SK-N-SH treated with all-trans-retinoic acid at 6 μM for 48 hours (cell line): ENCODE data around the gene FBXW4.

Source experiments
- ATAC-seq: fragments of 200-7000 bp; cut with Tn5 transposase; 3 replicates; pipeline ENCODE4 v1.9.1; 2020; ENCODE audit warnings: mild to moderate bottlenecking, moderate library complexity
- ARNTL ChIP-seq: fragments of 450-650 bp; formaldehyde crosslinking; IDR thresholded peaks from 2 replicates; pipeline ENCODE4 v1.5.0; 2020; ENCODE audit warnings: low read depth, mild to moderate bottlenecking, moderate library complexity, borderline replicate concordance
- CSDC2 ChIP-seq: fragments of 250-450 bp; sonication (Bioruptor Pico); IDR thresholded peaks from 2 replicates; pipeline ENCODE4 v1.5.0; 2020; ENCODE audit warnings: mild to moderate bottlenecking, moderate library complexity
- ESRRG ChIP-seq: fragments of 250-450 bp; sonication (Bioruptor Pico); IDR thresholded peaks from 2 replicates; pipeline ENCODE4 v1.6.1; 2021; ENCODE audit warnings: mild to moderate bottlenecking
- SNAI2 ChIP-seq: fragments of 250-450 bp; sonication (Bioruptor Pico); IDR thresholded peaks from 2 replicates; pipeline ENCODE4 v1.5.0; 2020; ENCODE audit warnings: mild to moderate bottlenecking, moderate library complexity
- TCF4 ChIP-seq: fragments of 250-450 bp; sonication (Bioruptor Pico); IDR thresholded peaks from 2 replicates; pipeline ENCODE4 v1.8.0; 2021; ENCODE audit warnings: mild to moderate bottlenecking, moderate library complexity, borderline replicate concordance
- TOX ChIP-seq: fragments of 250-450 bp; sonication (Bioruptor Pico); IDR thresholded peaks from 2 replicates; pipeline ENCODE4 v1.8.0; 2021; ENCODE audit warnings: mild to moderate bottlenecking, moderate library complexity, borderline replicate concordance
- ZFP30 ChIP-seq: fragments of 450-650 bp; formaldehyde crosslinking; IDR thresholded peaks from 2 replicates; pipeline ENCODE4 v1.5.0; 2022; ENCODE audit warnings: mild to moderate bottlenecking, moderate library complexity
- ZNF565 ChIP-seq: fragments of 450-650 bp; formaldehyde crosslinking; conservative IDR thresholded peaks from 2 replicates; pipeline ENCODE4 v1.5.0; 2020; ENCODE audit warnings: low read depth, mild to moderate bottlenecking, moderate library complexity
- ZNF70 ChIP-seq: fragments of 450-650 bp; formaldehyde crosslinking; IDR thresholded peaks from 2 replicates; pipeline ENCODE4 v1.5.0; 2020; ENCODE audit warnings: mild to moderate bottlenecking, moderate library complexity
- ZNF8 ChIP-seq: fragments of 450-650 bp; formaldehyde crosslinking; IDR thresholded peaks from 2 replicates; pipeline ENCODE4 v1.5.0; 2020; ENCODE audit warnings: mild to moderate bottlenecking, moderate library complexity
- TF ChIP-seq, protein P1 (sequence below): fragments of 250-450 bp; sonication (Bioruptor Pico); IDR thresholded peaks from 2 replicates; pipeline ENCODE4 v1.8.0; 2020; ENCODE audit warnings: mild to moderate bottlenecking, moderate library complexity, borderline replicate concordance
- TF ChIP-seq, protein P2 (sequence below): fragments of 250-450 bp; sonication (Bioruptor Pico); IDR thresholded peaks from 2 replicates; pipeline ENCODE4 v1.5.0; 2020; ENCODE audit warnings: mild to moderate bottlenecking, moderate library complexity
- TF ChIP-seq, protein P3 (sequence below): fragments of 250-450 bp; sonication (Bioruptor Pico); IDR thresholded peaks from 2 replicates; pipeline ENCODE4 v1.5.1; 2021; ENCODE audit warnings: mild to moderate bottlenecking, moderate library complexity
- TF ChIP-seq, protein P4 (sequence below): fragments of 250-450 bp; sonication (Bioruptor Pico); IDR thresholded peaks from 2 replicates; pipeline ENCODE4 v1.8.0; 2021; ENCODE audit warnings: low read depth, mild to moderate bottlenecking, moderate library complexity, borderline replicate concordance

FBXW4 gene

DNA sequence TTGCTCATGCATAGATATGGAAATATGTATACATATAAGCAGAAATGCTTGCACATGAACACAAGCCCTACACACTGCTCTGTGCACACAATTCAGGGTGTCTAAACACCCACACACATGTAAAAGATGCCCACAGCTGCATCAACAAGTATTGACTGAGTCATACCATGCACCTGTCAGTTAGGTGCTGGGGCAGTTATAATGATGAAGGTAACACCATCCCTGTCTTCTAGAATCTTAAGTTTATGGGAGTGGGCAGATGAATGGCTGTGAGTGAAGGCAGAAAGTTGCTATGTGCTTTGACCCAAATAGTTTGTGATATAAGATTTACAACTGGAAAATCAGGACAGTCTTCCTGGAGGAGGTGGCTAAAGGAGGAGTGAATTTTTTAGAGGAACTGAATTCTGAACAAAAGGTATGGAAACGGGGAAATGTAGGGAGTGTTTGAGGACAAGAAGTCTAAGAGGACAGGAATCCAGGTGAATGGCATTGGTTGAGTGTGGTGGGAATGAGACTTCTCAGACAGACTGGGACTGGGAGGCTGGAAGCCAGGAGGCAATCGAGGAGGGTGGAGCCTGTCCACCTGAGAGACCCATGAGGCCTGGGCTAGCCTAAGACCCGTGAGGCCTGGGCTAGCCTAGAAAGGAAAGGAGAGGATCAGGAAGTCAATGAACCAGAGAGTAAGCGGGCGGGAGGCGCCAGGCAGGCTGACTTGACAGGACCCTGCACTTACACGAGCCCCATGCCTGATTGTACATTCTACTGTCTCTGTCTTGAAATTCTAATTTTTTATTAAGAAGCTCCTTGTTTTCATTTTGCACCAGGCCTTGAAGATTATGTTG is 127.6 kb downstream of the FBXW4 start (continued):
- TF ChIP-seq, protein P1, sequence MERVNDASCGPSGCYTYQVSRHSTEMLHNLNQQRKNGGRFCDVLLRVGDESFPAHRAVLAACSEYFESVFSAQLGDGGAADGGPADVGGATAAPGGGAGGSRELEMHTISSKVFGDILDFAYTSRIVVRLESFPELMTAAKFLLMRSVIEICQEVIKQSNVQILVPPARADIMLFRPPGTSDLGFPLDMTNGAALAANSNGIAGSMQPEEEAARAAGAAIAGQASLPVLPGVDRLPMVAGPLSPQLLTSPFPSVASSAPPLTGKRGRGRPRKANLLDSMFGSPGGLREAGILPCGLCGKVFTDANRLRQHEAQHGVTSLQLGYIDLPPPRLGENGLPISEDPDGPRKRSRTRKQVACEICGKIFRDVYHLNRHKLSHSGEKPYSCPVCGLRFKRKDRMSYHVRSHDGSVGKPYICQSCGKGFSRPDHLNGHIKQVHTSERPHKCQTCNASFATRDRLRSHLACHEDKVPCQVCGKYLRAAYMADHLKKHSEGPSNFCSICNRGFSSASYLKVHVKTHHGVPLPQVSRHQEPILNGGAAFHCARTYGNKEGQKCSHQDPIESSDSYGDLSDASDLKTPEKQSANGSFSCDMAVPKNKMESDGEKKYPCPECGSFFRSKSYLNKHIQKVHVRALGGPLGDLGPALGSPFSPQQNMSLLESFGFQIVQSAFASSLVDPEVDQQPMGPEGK, result no peak
- no peak for TF ChIP-seq ZFP30 (CRISPR knock-in tag)
- TF ChIP-seq, all 23 proteins: peak for 0

DNA sequence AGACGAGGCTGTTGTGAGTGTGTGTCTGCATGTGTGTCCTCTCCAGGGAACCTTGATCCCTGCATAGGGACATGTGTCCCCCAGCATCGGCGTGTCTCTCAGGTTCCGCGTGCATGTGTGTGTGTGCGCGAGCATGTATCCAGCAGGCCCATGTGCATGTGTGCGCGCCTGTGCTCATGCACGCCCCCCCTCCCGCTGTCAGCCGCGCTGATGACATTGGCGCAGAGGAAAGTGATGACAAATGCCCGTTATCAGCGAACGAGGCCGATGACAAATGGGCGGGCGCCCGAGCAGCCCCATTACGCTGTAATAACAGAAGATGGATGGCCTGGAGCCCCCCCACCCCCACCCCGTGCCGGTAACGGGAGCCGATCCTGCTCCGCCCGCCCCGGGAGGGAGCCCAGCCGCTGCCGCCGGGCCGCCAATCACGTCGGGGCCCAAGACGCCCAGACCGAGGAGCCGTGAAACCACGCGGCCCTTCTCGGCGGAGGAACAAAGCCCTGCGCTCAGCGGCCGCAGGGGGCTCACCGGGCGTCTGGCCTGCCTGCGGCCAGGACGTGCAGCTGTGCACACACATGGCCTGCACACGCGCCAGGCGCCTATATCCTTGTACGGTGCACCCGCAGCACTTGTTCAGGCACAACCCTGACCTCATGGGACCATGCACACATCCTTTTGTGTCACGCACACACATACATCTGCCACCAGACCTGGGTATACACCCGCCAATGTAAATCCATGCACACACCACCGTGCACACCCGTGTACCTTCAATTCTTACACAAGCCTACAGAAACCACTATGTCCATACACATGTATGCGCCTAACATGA is 128.4 kb downstream of the FBXW4 start:
- TF ChIP-seq ARNTL (CRISPR knock-in tag), result no peak
- TF ChIP-seq, protein P2, sequence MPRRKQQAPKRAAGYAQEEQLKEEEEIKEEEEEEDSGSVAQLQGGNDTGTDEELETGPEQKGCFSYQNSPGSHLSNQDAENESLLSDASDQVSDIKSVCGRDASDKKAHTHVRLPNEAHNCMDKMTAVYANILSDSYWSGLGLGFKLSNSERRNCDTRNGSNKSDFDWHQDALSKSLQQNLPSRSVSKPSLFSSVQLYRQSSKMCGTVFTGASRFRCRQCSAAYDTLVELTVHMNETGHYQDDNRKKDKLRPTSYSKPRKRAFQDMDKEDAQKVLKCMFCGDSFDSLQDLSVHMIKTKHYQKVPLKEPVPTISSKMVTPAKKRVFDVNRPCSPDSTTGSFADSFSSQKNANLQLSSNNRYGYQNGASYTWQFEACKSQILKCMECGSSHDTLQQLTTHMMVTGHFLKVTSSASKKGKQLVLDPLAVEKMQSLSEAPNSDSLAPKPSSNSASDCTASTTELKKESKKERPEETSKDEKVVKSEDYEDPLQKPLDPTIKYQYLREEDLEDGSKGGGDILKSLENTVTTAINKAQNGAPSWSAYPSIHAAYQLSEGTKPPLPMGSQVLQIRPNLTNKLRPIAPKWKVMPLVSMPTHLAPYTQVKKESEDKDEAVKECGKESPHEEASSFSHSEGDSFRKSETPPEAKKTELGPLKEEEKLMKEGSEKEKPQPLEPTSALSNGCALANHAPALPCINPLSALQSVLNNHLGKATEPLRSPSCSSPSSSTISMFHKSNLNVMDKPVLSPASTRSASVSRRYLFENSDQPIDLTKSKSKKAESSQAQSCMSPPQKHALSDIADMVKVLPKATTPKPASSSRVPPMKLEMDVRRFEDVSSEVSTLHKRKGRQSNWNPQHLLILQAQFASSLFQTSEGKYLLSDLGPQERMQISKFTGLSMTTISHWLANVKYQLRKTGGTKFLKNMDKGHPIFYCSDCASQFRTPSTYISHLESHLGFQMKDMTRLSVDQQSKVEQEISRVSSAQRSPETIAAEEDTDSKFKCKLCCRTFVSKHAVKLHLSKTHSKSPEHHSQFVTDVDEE (CRISPR knock-in tag), result 0 out of 2 replicates have a peak, but pooled peaks have one; percentile 16
- ATAC-seq, result peak; percentile 4; the same call in 2 of the 3 replicates

DNA sequence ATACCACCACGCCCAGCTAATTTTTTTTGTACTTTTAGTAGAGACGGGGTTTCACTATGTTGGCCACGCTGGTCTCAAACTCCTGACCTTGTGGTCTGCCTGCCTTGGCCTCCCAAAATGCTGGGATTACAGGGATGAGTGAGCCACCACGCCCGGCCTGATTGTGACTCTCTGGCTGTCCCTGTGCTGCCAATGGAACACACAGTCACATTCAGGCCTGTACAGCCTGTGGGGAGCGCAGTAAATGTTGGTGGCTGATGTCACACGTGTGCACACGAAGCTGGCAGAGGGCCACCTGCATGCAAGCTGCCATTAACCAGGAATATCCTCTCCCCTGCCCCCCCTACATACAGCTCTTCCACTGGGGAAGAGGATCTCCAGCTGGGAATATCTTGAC is 129.0 kb downstream of the FBXW4 start:
- TF ChIP-seq ZNF70 (no peak), ZFP30 (CRISPR knock-in tag) (no peak), TOX (CRISPR knock-in tag) (no peak), CSDC2 (CRISPR knock-in tag) (no peak), ZNF565 (no peak), SNAI2 (CRISPR knock-in tag) (no peak), ZNF8 (CRISPR knock-in tag) (no peak), ARNTL (CRISPR knock-in tag) (no peak), TCF4 (CRISPR knock-in tag) (no peak), ESRRG (no peak)
- TF ChIP-seq, protein P3, sequence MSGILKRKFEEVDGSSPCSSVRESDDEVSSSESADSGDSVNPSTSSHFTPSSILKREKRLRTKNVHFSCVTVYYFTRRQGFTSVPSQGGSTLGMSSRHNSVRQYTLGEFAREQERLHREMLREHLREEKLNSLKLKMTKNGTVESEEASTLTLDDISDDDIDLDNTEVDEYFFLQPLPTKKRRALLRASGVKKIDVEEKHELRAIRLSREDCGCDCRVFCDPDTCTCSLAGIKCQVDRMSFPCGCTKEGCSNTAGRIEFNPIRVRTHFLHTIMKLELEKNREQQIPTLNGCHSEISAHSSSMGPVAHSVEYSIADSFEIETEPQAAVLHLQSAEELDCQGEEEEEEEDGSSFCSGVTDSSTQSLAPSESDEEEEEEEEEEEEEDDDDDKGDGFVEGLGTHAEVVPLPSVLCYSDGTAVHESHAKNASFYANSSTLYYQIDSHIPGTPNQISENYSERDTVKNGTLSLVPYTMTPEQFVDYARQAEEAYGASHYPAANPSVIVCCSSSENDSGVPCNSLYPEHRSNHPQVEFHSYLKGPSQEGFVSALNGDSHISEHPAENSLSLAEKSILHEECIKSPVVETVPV (CRISPR knock-in tag), result no peak
- TF ChIP-seq, protein P4, sequence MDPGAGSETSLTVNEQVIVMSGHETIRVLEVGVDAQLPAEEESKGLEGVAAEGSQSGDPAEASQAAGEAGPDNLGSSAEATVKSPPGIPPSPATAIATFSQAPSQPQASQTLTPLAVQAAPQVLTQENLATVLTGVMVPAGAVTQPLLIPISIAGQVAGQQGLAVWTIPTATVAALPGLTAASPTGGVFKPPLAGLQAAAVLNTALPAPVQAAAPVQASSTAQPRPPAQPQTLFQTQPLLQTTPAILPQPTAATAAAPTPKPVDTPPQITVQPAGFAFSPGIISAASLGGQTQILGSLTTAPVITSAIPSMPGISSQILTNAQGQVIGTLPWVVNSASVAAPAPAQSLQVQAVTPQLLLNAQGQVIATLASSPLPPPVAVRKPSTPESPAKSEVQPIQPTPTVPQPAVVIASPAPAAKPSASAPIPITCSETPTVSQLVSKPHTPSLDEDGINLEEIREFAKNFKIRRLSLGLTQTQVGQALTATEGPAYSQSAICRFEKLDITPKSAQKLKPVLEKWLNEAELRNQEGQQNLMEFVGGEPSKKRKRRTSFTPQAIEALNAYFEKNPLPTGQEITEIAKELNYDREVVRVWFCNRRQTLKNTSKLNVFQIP (CRISPR knock-in tag), result no peak
- TF ChIP-seq, protein P2 (CRISPR knock-in tag), result no peak

More for the DNA sequence above, 129.0 kb downstream of the FBXW4 start:
- no peak for ATAC-seq
